Measurements from ENCODE around the gene MRAP2. TPM values are rescaled to one million over a fixed set of nuclear protein-coding genes. Genes with fewer than 3 reads are reported as not detected.

MRAP2 gene
- total RNA-seq, 2 experiments from 2014 or later: not detected

DNA sequence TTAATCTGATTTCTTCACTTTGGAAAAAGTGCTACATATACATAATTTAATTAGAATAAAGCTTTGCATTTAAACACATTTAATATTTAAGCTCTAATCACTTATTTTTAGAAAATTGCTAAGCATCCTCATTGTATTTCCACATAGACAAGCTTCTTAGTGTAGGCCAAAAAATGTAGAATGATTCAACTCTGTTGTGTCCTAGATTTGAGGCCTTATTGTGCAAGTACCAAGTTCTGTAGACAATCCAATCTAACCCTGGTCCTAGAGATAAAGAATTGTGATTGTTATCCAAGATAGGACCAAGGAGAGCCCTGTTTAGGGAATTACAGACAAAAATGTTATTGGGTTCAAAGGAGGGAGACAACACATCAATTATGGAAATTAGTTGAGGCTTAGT lies 27.6 kb downstream of the MRAP2 start:
- CTCF ChIA-PET: no interaction called here
- no peaks in the 10 kb centered on the region for H3K9me3 Mint-ChIP-seq

GRCh38 chr6:84061613-84062398 lies 28.2 kb downstream of the MRAP2 start:
- DNase-seq (no peak), ATAC-seq (ENCODE audit: poor library complexity) (no peak)
- no peaks in the 10 kb centered on the region for H3K9me3 Mint-ChIP-seq
- Histone ChIP-seq H3K4me1 (ENCODE audit: insufficient read depth, low read length) (no peaks in the 10 kb centered on the region), H3K27me3 (ENCODE audit: control insufficient read depth in 1 of 2, insufficient read depth in 2 of 2, low read length in 2 of 2) (no peaks in the 10 kb centered on the region), H3K4me3 (ENCODE audit: low read length) (no peak overlapping the region), H3K9me3 (ENCODE audit: control insufficient read depth in 1 of 2, insufficient read depth in 1 of 2, low read length in 2 of 2) (no peaks in the 10 kb centered on the region), H3K27ac (ENCODE audit: low read depth in 1 of 2, low read length in 2 of 2) (no peak overlapping the region), H3K36me3 (ENCODE audit: insufficient read depth, low read length) (no peaks in the 10 kb centered on the region)
- H3K27ac Mint-ChIP-seq: no peak overlapping the region
- ChIA-PET CTCF (no interaction called here), POLR2A (no interaction called here)
- intact Hi-C loops (cut with DNase I, micrococcal nuclease): no loop called here
- no peaks in the 10 kb centered on the region for H3K4me1 Mint-ChIP-seq (ENCODE audit: low read depth)
- H3K27me3 Mint-ChIP-seq: no peaks in the 10 kb centered on the region
- no peak overlapping the region for H3K4me3 Mint-ChIP-seq
- TF ChIP-seq, protein P1, sequence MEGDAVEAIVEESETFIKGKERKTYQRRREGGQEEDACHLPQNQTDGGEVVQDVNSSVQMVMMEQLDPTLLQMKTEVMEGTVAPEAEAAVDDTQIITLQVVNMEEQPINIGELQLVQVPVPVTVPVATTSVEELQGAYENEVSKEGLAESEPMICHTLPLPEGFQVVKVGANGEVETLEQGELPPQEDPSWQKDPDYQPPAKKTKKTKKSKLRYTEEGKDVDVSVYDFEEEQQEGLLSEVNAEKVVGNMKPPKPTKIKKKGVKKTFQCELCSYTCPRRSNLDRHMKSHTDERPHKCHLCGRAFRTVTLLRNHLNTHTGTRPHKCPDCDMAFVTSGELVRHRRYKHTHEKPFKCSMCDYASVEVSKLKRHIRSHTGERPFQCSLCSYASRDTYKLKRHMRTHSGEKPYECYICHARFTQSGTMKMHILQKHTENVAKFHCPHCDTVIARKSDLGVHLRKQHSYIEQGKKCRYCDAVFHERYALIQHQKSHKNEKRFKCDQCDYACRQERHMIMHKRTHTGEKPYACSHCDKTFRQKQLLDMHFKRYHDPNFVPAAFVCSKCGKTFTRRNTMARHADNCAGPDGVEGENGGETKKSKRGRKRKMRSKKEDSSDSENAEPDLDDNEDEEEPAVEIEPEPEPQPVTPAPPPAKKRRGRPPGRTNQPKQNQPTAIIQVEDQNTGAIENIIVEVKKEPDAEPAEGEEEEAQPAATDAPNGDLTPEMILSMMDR (IDR thresholded peaks at IDR 0.05): no peak
- H3K36me3 Mint-ChIP-seq (ENCODE audit: low read depth): no peaks in the 10 kb centered on the region

More for the DNA sequence above, 27.6 kb downstream of the MRAP2 start:
- no peaks in the 10 kb centered on the region for H3K4me1 Mint-ChIP-seq (ENCODE audit: low read depth)
- no peak overlapping the region for H3K27ac Mint-ChIP-seq
- no peaks in the 10 kb centered on the region for H3K36me3 Mint-ChIP-seq (ENCODE audit: low read depth)
- no peak overlapping the region for H3K4me3 Mint-ChIP-seq
- intact Hi-C loops (cut with DNase I, micrococcal nuclease): no loop called here
- POLR2A ChIA-PET: no interaction called here
- Histone ChIP-seq H3K4me3 (ENCODE audit: low read length) (no peak overlapping the region), H3K27ac (ENCODE audit: low read depth in 1 of 2, low read length in 2 of 2) (no peak overlapping the region), H3K36me3 (ENCODE audit: insufficient read depth, low read length) (no peaks in the 10 kb centered on the region), H3K4me1 (ENCODE audit: insufficient read depth, low read length) (no peaks in the 10 kb centered on the region), H3K9me3 (ENCODE audit: control insufficient read depth in 1 of 2, insufficient read depth in 1 of 2, low read length in 2 of 2) (no peaks in the 10 kb centered on the region), H3K27me3 (ENCODE audit: control insufficient read depth in 1 of 2, insufficient read depth in 2 of 2, low read length in 2 of 2) (no peaks in the 10 kb centered on the region)
- no peaks in the 10 kb centered on the region for H3K27me3 Mint-ChIP-seq
- ATAC-seq (ENCODE audit: poor library complexity) (no peak), DNase-seq (no peak)
- TF ChIP-seq, protein P1 (IDR thresholded peaks at IDR 0.05): no peak

DNA sequence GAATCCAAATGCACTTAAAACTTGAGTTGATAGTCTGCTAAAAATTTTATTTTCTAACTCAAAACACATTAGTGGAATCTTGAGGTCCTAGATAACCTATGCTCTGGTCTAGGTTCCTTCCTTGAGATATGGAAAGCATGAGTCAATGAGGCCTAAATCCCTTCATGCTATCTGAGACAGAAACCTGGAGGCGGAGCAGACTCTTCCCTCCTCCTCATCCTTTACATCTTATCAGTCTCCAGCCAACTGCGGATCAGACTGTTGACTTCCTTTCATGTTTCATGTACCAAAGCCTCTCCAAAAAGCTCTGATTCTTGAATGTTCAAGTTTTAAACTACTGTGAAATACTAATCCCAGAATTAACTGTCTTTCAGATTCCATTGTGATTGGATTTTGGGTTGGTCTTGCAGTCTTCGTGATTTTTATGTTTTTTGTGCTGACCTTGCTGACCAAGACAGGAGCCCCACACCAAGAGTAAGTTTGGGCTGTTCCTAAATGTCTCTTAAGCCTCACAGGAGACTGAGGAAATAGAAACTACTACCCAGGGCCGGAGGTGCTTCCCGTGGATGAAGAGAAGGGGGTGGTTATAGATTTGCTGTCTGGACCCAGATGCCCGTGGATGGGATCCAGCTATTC lies 29.1 kb downstream of the MRAP2 start:
- H3K36me3 Mint-ChIP-seq (ENCODE audit: low read depth): no peaks in the 10 kb centered on the region
- H3K4me3 Mint-ChIP-seq: no peak overlapping the region
- H3K4me1 ChIP-seq (ENCODE audit: insufficient read depth, low read length): no peaks in the 10 kb centered on the region
- H3K27me3 ChIP-seq (ENCODE audit: control insufficient read depth in 1 of 2, insufficient read depth in 2 of 2, low read length in 2 of 2): no peaks in the 10 kb centered on the region
- no peaks in the 10 kb centered on the region for H3K36me3 ChIP-seq (ENCODE audit: insufficient read depth, low read length)
- H3K9me3 Mint-ChIP-seq: no peaks in the 10 kb centered on the region
- CTCF ChIA-PET: no interaction called here
- H3K9me3 ChIP-seq (ENCODE audit: control insufficient read depth in 1 of 2, insufficient read depth in 1 of 2, low read length in 2 of 2): no peaks in the 10 kb centered on the region
- POLR2A ChIA-PET: no interaction called here
- H3K27ac ChIP-seq (ENCODE audit: low read depth in 1 of 2, low read length in 2 of 2): no peak overlapping the region
- intact Hi-C loops (cut with DNase I, micrococcal nuclease): no loop called here
- no peak overlapping the region for H3K27ac Mint-ChIP-seq
- no peaks in the 10 kb centered on the region for H3K27me3 Mint-ChIP-seq
- H3K4me3 ChIP-seq (ENCODE audit: low read length): no peak overlapping the region
- no peak for ATAC-seq (ENCODE audit: poor library complexity)
- DNase-seq: no peak
- H3K4me1 Mint-ChIP-seq (ENCODE audit: low read depth): no peaks in the 10 kb centered on the region
- TF ChIP-seq, protein P1 (IDR thresholded peaks at IDR 0.05): no peak
